COLO668 (cell line): ENCODE results near the gene C4BPB.

ENCODE experiments used
- DNase-seq: peaks from one replicate; lab custom pipeline; 2025; ENCODE audit not compliant: unreplicated experiment; lab: John Stamatoyannopoulos, UW

The C4BPB gene

DNA sequence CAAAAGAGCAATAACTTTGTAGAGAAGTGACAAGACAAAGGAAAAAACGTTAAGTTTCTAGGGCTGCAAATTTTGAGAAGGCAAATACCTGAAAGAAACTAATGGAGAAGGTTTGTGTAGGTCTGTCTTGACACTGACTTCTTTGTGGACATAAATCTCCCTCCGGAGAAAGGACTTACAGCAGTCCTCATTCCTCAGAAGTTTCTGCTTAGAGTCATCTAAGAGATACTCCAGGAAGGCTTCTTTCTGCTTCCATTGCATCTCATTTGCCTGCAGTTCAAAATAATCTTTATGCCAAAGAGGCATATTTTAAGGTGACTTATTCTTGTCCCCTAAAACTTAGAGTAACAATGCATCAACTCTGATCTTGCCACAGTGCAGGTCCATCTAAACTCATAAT, 4.4 kb upstream of the C4BPB start:
- no peak for DNase-seq

DNA sequence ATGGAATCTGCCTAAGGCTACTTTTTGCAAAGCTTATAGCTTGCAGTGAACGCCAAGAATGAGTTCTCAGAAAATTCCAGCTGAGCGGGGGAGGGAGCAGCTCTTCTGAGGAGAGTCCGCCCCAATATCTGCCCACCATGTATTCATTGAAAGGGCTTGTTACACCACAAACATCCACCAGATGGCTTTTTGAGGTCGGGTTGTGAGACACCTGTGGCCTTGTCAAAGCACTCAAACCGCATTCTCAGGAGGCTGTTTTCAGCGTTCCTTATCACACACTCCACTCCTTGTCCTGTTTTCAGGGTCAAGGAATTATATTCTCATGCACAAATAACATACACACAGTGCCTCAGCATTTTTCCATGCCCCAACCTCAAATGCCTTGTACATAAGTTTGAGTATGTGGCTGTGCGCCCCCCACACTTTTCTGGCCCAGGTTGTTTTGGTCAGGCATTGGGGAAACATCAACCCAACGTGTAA, 3.9 kb upstream of the C4BPB start:
- peak; percentile 49 for DNase-seq

DNA sequence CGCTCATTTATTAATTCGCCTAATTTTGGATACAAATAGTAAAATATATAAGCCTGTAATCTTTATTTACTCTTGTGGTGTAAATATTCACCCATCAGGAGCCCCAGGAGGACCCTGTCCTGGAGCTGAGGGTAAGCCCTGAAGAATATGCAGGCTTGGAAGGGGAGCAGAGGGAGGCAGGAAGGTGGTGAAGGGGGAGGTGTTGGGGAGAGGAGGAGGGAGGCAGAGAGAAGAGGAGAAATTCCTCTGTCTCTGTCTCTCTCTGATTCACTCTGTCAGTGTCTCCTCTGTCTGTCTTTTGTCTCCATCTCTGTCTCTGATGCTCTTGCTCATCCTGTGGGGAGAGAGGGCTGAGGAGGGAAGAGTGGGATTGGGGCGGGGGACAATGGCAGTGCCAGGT, 2.8 kb upstream of the C4BPB start:
- DNase-seq = no peak

DNA sequence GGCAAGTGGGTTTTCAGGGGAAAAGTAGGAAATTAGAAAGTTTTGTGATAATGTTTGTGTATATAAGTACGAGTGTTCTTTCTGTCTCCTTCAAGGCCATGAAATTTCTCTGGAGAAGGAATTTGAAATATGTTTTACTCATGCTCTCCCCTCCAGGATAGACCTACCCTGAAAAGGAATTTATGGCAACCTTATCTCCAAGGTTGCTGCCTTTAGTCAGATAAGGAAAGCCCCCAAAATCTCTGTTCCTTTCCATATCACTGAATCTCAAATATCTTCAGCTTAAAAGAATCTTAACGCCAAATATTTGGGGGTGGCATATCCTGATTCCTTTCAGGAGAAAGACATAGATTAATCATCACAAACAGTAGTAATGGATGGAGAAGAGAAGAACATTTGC, 499 bp upstream of the C4BPB start:
- DNase-seq = no peak

DNA sequence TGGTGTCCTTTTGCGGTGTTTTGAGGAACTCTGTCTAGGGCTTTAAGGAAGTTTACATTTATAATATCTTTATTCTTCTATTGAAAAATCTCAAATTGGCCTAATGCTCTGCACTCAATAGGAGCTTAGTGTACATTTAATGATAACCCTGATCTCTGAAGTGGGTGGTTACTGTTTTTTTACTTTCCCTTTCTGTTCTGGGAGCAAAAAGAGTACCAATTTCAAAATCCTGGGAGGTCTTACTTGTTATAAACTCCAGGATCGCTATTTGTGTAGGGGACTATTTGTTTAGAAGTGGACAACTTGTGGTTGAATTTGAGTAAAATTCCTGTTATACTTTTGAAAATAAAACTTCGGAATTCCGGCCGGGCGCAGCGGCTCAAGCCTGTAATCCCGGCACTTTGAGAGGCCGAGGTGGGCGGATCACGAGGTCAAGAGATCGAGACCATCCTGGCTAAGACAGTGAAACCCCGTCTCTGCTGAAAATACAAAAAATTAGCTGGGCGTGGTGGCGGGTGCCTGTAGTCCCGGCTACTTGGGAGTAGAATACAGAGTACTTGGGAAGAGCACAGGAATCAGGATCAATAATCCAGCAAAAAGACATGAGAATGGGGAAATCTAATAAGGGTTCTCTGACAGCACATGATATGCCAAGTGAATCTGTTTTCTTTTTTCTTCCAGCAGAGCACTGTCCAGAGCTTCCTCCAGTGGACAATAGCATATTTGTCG, 1.1 kb downstream of the C4BPB start:
- DNase-seq = no peak

DNA sequence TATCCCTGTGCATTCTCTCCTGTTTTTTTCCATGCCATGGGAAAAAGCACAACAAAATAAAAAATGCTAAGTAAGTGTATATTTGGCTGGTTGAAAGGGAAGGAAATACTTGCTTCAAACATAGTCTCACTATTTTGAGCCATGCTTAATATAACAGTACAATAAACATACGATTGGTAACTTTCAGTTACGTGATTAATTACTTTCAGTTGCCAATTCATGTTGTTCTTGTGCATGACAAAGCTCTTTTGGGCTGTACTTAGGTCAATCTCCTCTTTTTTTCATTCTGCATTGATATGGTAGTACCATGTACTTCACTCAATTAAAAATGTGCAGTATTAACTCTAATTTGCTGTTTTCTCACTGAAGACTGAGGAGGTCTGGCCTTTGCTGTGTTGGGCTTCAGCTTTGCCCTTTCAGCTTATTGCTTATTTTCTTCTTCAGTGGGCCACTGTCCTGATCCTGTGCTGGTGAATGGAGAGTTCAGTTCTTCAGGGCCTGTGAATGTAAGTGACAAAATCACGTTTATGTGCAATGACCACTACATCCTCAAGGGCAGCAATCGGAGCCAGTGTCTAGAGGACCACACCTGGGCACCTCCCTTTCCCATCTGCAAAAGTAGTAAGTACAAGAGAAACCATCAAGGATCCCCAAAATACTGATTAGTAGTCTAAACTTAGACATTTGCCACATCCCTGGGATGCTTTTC, 2.7 kb downstream of the C4BPB start:
- DNase-seq = no peak

DNA sequence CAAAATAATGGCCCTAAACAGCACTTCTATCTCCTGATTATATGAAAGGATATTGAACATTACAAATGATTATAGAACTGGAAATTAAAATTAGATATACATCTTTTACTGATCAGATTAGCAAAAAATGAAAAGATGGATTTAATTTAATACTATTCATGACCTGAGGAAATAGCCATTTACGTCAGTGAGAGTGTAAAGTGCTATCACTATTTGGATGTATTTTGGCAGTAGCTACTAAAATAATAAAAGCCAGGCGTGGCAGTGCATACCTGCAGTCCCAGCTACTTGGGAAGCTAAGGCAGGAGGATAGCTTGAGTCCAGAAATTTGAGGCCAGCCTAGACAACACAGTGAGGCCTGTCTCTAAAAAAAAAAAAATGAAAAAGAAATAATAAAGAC, 5.3 kb downstream of the C4BPB start:
- DNase-seq = no peak

DNA sequence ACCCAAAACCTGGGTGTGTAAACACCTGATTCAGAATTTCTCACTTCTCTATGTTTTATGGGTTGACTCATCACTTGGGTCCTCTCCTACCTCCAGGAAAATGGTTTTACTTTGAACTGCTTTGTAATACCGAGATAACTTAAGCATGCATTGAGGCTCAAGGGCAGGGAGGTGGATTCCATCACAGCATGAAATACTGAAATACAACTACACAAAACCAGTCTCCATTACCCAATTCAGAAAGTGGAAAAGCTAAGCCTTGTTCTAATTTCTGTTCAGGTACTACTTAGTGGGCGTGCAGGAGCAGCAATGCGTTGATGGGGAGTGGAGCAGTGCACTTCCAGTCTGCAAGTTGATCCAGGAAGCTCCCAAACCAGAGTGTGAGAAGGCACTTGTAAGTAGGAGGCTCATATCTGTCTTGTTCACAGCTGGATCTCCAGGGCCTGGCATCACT, 9.2 kb downstream of the C4BPB start:
- no peak for DNase-seq

DNA sequence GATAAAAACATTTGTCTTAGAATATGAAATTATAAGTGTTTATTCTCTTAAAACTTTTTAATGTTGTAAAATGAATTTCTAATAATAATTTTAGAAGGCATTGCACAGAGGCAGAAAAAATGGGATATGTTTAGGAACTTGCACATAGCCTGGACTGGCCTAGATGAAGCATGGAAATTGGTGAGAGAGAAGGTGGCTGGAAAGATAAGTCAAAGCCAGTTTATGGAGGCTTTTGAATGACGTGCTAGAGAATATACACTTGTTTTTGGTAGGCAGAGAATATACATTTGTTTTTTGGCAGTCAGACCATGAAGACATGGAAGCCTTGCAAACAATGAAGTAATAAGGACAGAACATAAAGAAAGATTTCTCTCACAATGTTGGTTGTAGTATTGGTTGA, 13.1 kb downstream of the C4BPB start:
- DNase-seq = no peak

DNA sequence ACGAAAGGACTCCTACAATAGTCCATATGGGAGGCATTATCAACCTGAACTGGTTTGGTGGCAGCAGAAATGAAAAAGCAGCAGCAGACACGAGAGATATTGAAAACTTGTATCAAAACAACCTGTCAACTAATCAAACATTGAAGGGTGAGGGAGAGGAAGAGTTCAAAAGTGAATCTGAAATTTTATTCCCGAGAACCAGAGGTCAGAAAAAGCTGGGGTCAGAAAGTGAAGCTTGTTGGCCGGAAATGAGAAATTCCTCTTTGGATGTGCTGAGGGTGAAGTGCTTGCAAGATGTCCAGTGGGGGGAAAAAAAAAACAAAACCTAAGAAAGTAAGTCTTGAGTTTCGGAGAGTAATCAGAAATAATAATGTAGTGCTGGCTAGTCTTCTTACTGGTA, 13.5 kb downstream of the C4BPB start:
- DNase-seq = no peak

DNA sequence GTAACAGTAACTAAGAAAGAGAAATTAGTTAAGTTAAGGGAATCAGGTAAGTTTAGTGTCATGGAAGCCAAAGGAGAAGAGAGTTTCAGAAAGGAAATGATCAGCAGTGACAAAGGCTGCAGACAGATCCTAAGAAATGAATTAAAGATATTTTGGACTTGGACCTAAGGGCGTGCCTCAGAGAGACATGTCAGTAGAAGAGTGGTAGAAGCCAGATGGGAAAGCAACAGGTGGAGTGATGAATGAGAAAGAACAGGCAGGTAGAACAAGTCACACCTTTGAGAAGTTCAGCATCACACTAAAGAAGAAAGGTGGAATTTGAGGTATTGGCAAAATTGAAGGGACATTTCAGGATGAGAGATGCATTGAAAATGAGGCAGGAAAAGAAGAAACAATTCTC, 14.0 kb downstream of the C4BPB start:
- DNase-seq = no peak

DNA sequence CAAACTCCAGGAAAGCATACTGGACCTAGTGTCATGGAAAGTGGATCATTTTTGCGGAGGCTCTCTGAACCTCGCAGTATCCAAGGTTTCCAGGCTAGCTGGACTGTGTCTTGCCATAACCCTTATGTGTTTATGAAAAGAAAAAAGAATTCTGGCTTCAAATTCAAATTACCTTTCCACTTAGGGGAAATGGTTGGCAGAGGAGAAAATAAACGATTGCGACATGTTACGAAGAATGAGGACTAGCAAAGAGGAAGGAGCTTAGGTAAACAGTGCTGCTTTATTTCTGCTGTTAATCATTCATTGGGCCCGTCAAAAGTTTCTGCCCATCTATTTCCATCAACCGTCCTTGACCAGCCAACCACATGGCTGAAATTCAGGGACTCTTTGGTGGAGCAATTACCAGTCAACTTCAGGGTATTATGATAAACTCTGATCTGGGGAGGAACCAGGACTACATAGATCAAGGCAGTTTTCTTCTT, 15.3 kb downstream of the C4BPB start, which contains the start of gene C4BPA:
Gene C4BPA (plus strand): TSS at position 342 of the 482 bp plus-strand sequence. CDS start 8,793 bp downstream, outside the sequence.
- no peak for DNase-seq

DNA sequence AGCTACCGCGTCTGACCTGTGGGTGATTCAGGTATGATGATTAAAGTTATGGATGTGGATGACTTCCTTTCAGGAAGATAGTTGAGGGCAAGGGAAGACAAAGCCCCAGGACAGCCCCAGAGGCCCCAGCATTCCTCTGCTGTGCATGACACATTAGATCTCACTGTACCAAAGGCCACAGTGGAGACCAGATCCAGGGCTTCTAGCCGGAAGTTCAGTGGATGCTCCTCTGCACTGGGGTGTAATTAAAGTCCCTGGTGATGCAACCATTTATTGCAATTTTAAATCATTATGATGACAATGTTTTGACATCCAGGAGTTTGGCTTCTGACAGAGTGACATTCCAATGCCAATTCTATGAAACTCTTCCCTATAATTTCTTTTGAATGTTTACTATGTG, 20.3 kb downstream of the C4BPB start:
- no peak for DNase-seq

DNA sequence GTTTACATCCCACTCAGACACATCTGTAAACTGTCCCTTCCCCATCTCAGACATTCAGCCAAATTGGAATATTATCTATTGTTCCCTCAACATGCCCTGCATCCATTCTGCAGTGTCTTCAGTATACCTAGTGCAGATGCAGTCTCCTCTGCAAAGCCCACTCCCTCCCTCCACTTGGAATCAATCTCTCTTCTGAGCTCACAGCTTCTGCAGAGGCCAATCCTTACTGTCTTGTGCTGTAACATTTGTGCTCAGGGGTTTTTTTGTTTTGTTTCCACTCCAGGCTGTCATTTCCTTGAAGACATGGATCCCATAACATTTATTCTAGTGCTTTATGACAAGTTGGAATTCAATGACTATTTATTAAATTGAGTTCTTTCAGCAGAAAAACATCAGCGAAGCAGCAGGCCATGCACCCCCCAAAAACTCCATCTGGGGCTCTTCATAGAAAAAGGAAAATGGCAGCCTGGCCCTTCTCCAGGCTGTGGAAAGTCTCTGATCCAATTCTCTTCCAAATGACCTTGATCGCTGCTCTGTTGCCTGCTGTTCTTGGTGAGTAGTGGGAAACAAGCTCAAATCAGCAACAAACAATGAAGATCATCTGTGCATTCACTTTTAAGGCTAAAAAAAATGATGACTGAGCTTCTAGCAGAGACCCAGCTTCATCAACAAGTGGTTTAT, 24.1 kb downstream of the C4BPB start:
- DNase-seq = no peak

DNA sequence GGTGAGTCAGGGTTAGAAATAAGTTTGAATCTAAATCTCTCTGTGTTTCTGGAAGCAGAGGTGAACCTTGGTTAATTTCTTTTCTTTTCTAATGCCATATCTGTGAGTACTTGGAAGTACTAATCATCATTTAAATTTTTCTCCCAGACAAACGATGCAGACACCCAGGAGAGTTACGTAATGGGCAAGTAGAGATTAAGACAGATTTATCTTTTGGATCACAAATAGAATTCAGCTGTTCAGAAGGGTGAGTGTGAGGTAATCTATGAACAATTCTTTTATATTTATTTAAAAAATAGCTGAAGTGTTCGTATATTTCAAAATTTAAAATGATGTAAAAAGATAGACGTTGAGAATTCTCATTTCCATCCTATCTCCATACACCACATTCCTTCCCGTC, 26.6 kb downstream of the C4BPB start:
- no peak for DNase-seq

DNA sequence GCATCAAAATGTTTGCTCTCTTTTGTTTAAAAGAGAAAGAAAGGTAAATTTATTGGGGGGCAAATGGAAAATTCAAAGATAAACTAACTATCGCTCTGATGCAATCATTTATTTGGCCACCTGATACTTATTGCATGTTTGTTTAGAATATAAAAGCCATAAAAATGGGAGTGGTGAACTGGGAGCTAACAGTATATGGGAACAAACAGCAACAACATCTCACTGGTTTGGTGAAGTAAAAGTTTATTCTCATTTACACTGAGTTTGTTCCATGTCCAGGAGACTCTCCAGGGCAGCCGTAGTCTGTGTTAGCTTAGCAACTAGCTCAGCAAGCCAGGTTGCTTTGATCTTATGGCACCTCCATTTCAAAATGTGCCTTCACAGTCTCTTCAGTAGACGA, 35.7 kb downstream of the C4BPB start:
- DNase-seq = no peak

DNA sequence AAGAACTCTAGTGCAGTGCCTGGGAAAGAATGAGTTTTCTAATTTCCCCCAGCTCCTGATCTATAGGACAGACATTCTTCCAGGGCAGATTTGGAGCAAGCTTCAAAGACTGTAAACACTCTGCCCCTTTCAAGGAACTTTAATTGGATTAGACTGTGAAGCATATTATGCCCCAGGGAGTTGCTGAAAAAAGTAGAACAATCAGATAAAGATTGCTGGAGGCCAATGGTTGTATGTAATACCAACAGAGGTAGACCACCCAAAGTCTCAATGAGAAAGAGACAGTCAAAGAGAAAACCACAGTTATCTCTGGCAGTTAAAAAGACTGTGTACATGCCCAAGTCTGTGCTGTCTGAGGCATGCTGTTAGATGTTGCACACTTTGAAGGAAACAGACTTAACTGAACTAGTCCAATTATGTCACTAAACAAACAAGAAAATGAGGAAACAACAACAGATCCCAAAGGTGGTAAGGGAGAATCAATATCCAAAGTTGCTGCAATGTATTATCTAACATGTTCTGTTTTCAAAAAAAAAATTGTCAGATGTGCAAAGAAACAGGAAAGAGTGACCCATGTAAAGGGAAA, 39.8 kb downstream of the C4BPB start:
- DNase-seq = no peak

DNA sequence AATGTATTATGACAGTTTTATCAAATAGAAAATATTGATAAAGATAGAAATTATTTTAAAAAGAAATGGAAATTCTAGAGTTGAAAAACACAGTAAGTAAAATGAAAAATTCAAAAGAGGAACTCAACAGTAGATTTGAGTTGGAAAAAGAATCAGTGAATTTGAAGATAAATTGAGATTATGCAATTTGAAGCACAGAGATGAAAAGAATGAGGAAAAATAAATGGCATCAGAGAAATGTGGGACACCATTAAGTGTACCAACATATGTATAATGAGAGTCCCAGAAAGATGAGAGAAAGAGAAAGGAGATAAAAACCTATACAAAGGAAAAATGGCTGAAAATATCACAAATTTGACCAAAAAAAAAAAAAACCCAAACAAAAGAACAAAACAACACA, 40.4 kb downstream of the C4BPB start:
- no peak for DNase-seq

DNA sequence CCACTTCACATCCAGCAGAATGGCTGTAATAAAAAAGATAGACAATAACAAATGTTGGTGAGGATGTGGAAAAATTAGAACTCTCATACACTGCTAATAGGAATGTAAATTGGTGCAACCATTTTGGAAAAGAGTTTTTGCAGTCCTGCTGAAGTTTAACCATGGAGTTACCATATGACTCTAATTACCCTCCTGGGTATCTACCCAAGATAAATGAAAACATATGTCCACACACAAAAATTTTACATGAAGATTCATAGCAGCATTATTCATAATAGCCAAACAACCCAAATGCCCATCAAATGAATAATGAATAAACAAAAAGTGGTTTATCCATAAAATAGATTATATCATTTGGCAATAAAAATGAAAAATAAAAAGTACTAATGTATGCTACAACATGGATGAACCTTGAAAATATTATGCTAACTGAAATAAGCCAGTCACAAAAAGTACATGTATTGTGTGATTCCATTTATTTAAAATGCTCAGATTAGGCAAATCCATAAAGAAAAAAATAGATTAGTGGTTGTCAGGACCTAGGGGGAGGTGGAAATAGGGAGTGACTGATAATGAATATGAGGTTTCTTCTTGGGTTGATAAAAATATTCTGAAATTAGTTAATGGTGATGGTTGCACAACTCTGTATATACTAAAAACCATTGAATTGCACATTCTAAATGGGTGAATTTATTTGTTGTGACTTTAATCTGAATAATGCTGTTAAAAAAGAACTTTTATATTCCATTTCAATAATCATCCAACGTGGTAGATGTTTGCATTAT, 41.8 kb downstream of the C4BPB start:
- DNase-seq = no peak

DNA sequence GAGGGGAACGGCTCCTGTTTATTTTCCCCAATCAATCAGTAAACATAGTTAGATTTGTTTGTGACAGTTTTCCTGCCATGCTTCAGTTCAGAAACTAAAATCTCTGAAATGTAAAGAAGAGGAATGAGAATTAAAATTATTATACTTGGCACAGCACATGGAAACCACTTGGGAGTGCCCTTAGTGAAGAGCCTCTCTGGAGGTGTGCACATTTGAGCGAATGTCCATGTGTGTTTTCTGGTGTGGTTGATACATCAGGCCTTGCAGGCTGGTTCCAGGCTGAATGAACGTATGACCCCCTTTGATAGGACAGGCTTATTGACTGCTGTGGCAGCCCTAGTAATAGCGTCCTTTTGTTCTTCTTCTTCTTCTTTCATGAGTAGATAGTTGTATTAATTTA, 42.5 kb downstream of the C4BPB start:
- DNase-seq = no peak

DNA sequence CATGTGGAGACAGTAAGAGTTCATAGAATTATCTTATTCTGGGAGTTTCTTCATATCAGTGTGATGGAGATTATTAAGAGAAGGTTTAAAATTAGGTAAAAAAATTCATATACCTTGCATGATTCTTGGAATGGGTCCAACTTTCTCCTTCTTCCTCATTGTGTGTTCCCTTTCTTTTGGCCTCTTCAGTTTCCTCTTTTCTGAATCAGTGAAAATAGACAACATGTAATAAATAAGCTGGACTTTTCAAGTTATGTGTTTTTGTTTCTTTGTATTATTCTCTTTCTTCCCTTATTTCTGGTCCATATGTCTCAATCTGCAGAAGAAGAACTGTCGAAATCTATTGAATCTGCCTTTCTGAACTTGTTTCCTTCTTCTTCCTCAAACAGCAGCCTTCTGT, 45.9 kb downstream of the C4BPB start:
- no peak for DNase-seq
